ENCODE results near the gene FAM53C.

Gene FAM53C

GRCh38 chr5:138391859-138392386 is 53.9 kb downstream of the FAM53C start:
- no peak for DNase-seq (ENCODE audit: low read depth, low spot score)
